HCT116 (cell line): Measurements from ENCODE around the gene FERD3L. TPM values are rescaled to one million over a fixed set of nuclear protein-coding genes. Genes with fewer than 3 reads are reported as not detected.

Experiments used
- ATAC-seq: fragments of 200-7000 bp; cut with Tn5 transposase; 2 replicates; pipeline ENCODE4 v1.9.1; 2020; ENCODE audit warnings: mild to moderate bottlenecking, moderate library complexity
- BruUV-seq: library from RNA; stranded (reverse); fragments of 400-500 nt; replicated peaks from 2 replicates; lab custom pipeline; 2021; lab: Mats Ljungman, UMichigan
- CTCF ChIA-PET: fragments of 300-600 bp; sonication (Branson Sonifier 250); formaldehyde crosslinking; loops from one replicate; lab custom pipeline; 2021; ENCODE audit warnings: antibody characterized with exemption; lab: Charles Lee
- POLR2A ChIA-PET: fragments of 300-600, 350-600 bp; sonication (Branson Sonifier 250); formaldehyde crosslinking; loops from one replicate; lab custom pipeline; 2021; ENCODE audit warnings: antibody characterized with exemption; lab: Charles Lee
- RAD21 ChIA-PET, 2 experiments: fragments of 300-600 bp; sonication (Branson Sonifier 250); formaldehyde crosslinking; loops; one replicate each; lab custom pipeline; 2023; ENCODE audit warnings: low total read pairs in 2 of 2; ENCODE audit not compliant: uncharacterized antibody in 2 of 2, unreplicated experiment in 2 of 2, low non-redundant PET in 1 of 2; lab: Charles Lee
- DNase-seq: peaks from one replicate; pipeline ENCODE4 v3.0.0-alpha.2; 2010; ENCODE audit warnings: low read depth, low spot score
- H2AFZ ChIP-seq: fragments of 200-600 bp; shearing (Covaris generic), sonication (generic); 2 replicates; pipeline ENCODE4 v1.6.1; 2017; ENCODE audit warnings: low read depth, mixed run types, mixed read lengths, antibody characterized with exemption, low read length; ENCODE audit not compliant: poor library complexity, severe bottlenecking
- H3K27ac ChIP-seq: 2 replicates; pipeline ENCODE4 v1.5.1; 2012; ENCODE audit warnings: low read depth, low read length
- H3K27me3 ChIP-seq: fragments of 200-600 bp; sonication (generic); 2 replicates; pipeline ENCODE4 v1.6.1; 2016; ENCODE audit warnings: mixed run types, low read length, mixed read lengths; ENCODE audit not compliant: insufficient read depth
- H3K36me3 ChIP-seq, 2 experiments: fragments of 200-500 bp in 1 of 2; fragments of 200-600 bp in 1 of 2; sonication (Bioruptor generic) in 1 of 2; sonication (generic) in 1 of 2; 2 replicates each; pipeline versions ENCODE4 v1.5.1 to v1.6.1; 2014 to 2016; ENCODE audit warnings: low read length in 2 of 2, inconsistent platforms in 1 of 2, mixed read lengths in 1 of 2, mixed run types in 1 of 2; ENCODE audit not compliant: insufficient read depth in 2 of 2, control insufficient read depth in 1 of 2
- H3K4me1 ChIP-seq, 2 experiments: fragments of 200-600 bp in 1 of 2; sonication (generic) in 1 of 2; 2 replicates each; pipeline versions ENCODE4 v1.5.1 to v1.6.1; 2012 to 2017; ENCODE audit warnings: low read length in 2 of 2, inconsistent platforms in 1 of 2, mild to moderate bottlenecking in 1 of 2, mixed read lengths in 1 of 2, mixed run types in 1 of 2, moderate library complexity in 1 of 2; ENCODE audit not compliant: insufficient read depth in 2 of 2, control insufficient read depth in 1 of 2
- H3K4me2 ChIP-seq: fragments of 200-600 bp; sonication (generic); 2 replicates; pipeline ENCODE4 v1.6.1; 2017; ENCODE audit warnings: mixed run types, low read length, mixed read lengths
- H3K4me3 ChIP-seq, 2 experiments: fragments of 200-600 bp in 1 of 2; sonication (generic) in 1 of 2; replicated peaks in 1 of 2; 2 replicates each; pipeline ENCODE4 v1.5.1; 2011 to 2016; ENCODE audit warnings: low read length in 2 of 2, control low read depth in 1 of 2, low read depth in 1 of 2, mild to moderate bottlenecking in 1 of 2, mixed read lengths in 1 of 2, mixed run types in 1 of 2
- H3K79me2 ChIP-seq: fragments of 200-600 bp; sonication (generic); 2 replicates; pipeline ENCODE4 v1.6.1; 2017; ENCODE audit warnings: mild to moderate bottlenecking, mixed run types, low read length, moderate library complexity, mixed read lengths; ENCODE audit not compliant: insufficient read depth
- H3K9ac ChIP-seq: fragments of 200-600 bp; sonication (generic); 2 replicates; pipeline ENCODE4 v1.6.1; 2016; ENCODE audit warnings: low read length, mixed read lengths
- H3K9me2 ChIP-seq: fragments of 200-600 bp; sonication (generic), shearing (Covaris generic); 2 replicates; pipeline ENCODE4 v1.6.1; 2017; ENCODE audit warnings: mixed run types, mild to moderate bottlenecking, moderate library complexity; ENCODE audit not compliant: insufficient read depth
- H3K9me3 ChIP-seq, 2 experiments: fragments of 200-500 bp in 1 of 2; fragments of 200-600 bp in 1 of 2; sonication (Bioruptor generic) in 1 of 2; sonication (generic) in 1 of 2; 2 replicates each; pipeline ENCODE4 v1.6.1; 2014 to 2017; ENCODE audit warnings: low read length in 2 of 2, mixed read lengths in 2 of 2, inconsistent platforms in 1 of 2, low read depth in 1 of 2, mild to moderate bottlenecking in 1 of 2, mixed run types in 1 of 2, moderate library complexity in 1 of 2; ENCODE audit not compliant: control insufficient read depth in 1 of 2, insufficient read depth in 1 of 2
- H4K20me1 ChIP-seq: fragments of 200-600 bp; sonication (generic), shearing (Covaris generic); 2 replicates; pipeline ENCODE4 v1.6.1; 2017; ENCODE audit warnings: mixed run types, mild to moderate bottlenecking, moderate library complexity; ENCODE audit not compliant: insufficient read depth
- CBX3 ChIP-seq: IDR thresholded peaks from 2 replicates; pipeline ENCODE4 v1.6.1; 2012; ENCODE audit warnings: low read depth
- CEBPB ChIP-seq: IDR thresholded peaks from 2 replicates; pipeline ENCODE4 v1.6.1; 2012; ENCODE audit warnings: low read depth
- EZH2 ChIP-seq: fragments of 200-600 bp; sonication (generic); IDR thresholded peaks from 2 replicates; pipeline ENCODE4 v1.6.1; 2017; ENCODE audit warnings: antibody characterized with exemption, mixed run types
- EZH2phosphoT487 ChIP-seq: fragments of 200-600 bp; IDR thresholded peaks from 2 replicates; pipeline ENCODE4 v1.6.1; 2018; ENCODE audit warnings: antibody characterized with exemption, borderline replicate concordance
- FOSL1 ChIP-seq: IDR thresholded peaks from 2 replicates; pipeline ENCODE4 v1.6.1; 2012; ENCODE audit warnings: low read depth
- POLR2A ChIP-seq: IDR thresholded peaks from 2 replicates; pipeline ENCODE4 v1.7.0; 2011; ENCODE audit warnings: borderline replicate concordance; ENCODE audit not compliant: insufficient read depth, insufficient read length; ENCODE audit errors: extremely low read depth
- POLR2AphosphoS5 ChIP-seq: IDR thresholded peaks from 2 replicates; pipeline ENCODE4 v1.6.1; 2011; ENCODE audit warnings: mild to moderate bottlenecking, low read depth, low read length, moderate library complexity
- SP1 ChIP-seq: IDR thresholded peaks from 2 replicates; pipeline ENCODE4 v1.6.1; 2012; ENCODE audit warnings: low read depth
- SRF ChIP-seq: IDR thresholded peaks from 2 replicates; pipeline ENCODE4 v1.6.1; 2012; ENCODE audit warnings: low read depth
- TCF7L2 ChIP-seq: IDR thresholded peaks from 2 replicates; pipeline ENCODE4 v1.7.0; 2011; ENCODE audit warnings: borderline replicate concordance, inconsistent platforms; ENCODE audit not compliant: insufficient read depth, insufficient read length; ENCODE audit errors: extremely low read depth
- YY1 ChIP-seq: IDR thresholded peaks from 2 replicates; pipeline ENCODE4 v1.6.1; 2011; ENCODE audit warnings: low read length, low read depth, moderate library complexity, mild to moderate bottlenecking; ENCODE audit not compliant: insufficient replicate concordance; ENCODE audit errors: extremely low read depth
- ZFX ChIP-seq: fragments of 450-650 bp; IDR thresholded peaks from 2 replicates; pipeline ENCODE4 v1.6.1; 2017
- ZNF274 ChIP-seq: fragments of 200-500 bp; sonication (Bioruptor generic); IDR thresholded peaks from 2 replicates; pipeline ENCODE4 v1.6.1; 2014; ENCODE audit warnings: mild to moderate bottlenecking, low read depth, low read length, inconsistent platforms
- intact Hi-C: fragments of 100-400 bp; cut with micrococcal nuclease; formaldehyde crosslinking; loops from 2 replicates; pipeline ENCODE4 v1.10.0; 2022
- total RNA-seq: library from RNA; stranded (reverse); gene quantifications from one replicate; pipeline ENCODE4 v1.2.1, GENCODE V29; 2021; ENCODE audit not compliant: unreplicated experiment
- TF ChIP-seq, protein P1 (sequence below): IDR thresholded peaks from 2 replicates; pipeline ENCODE4 v1.6.1; 2012
- TF ChIP-seq, protein P2 (sequence below): IDR thresholded peaks from 2 replicates; pipeline ENCODE4 v1.6.1; 2011; ENCODE audit warnings: mild to moderate bottlenecking, low read length, moderate library complexity; ENCODE audit not compliant: insufficient replicate concordance; ENCODE audit errors: extremely low read depth
- TF ChIP-seq, protein P3 (sequence below), 3 experiments: fragments of 200-600 bp in 1 of 3; sonication (generic) in 1 of 3; IDR thresholded peaks in 2 of 3; conservative IDR thresholded peaks in 1 of 3; 2 replicates each; pipeline ENCODE4 v1.5.1; 2012 to 2017; ENCODE audit warnings: low read depth in 2 of 3, low read length in 2 of 3, antibody characterized with exemption in 1 of 3, borderline replicate concordance in 1 of 3, control low read depth in 1 of 3, mild to moderate bottlenecking in 1 of 3, mixed read lengths in 1 of 3, mixed run types in 1 of 3, moderate library complexity in 1 of 3; ENCODE audit not compliant: insufficient read depth in 1 of 3
- TF ChIP-seq, protein P4 (sequence below): IDR thresholded peaks from 2 replicates; pipeline ENCODE4 v1.6.1; 2012; ENCODE audit warnings: low read depth

Gene FERD3L
- total RNA-seq, 1 experiment from 2014 or later: not detected

DNA sequence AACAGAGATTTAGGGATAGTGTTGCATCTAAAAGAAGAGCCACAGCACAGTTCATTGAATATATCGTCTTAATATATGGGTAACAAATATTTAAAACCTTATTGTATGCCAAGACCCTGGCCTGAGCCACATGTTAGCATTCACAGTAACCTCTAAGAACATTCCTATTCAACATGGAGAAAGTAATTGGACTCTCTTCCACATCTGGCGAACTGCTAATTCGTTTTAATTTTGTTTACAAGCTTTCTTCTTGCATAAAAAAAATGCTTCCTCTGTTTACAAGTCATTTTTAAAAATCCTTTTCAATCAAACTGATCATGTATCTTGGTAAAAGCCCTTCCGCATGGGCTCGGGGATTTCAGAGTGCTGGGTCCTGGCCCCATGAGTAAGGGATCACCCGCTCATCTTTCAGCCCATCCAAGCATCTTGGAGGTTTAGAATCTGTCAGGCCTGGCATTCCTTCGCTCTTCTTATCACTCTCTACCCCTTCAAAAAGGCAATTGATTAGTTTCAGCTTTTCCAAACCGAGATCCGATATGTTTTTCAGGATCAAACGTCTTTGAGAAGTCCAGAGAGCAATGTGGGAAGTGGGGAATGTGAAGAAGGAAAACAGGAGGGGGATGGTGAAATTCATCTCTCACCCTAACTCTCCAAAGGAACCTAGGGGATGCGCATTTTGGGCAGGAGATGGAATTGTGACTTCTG lies 35.0 kb downstream of the FERD3L start:
- H3K9me2 ChIP-seq: no peaks in the 10 kb centered on the region
- no peak for TF ChIP-seq CEBPB
- no peak for TF ChIP-seq FOSL1
- TF ChIP-seq CBX3: no peak
- no peak for TF ChIP-seq ZFX
- no peak for TF ChIP-seq POLR2AphosphoS5
- TF ChIP-seq, protein P1, sequence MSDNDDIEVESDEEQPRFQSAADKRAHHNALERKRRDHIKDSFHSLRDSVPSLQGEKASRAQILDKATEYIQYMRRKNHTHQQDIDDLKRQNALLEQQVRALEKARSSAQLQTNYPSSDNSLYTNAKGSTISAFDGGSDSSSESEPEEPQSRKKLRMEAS: no peak
- TF ChIP-seq SP1: no peak
- no peak for TF ChIP-seq EZH2
- no peak for TF ChIP-seq ZNF274
- TF ChIP-seq TCF7L2: no peak
- TF ChIP-seq, protein P2, sequence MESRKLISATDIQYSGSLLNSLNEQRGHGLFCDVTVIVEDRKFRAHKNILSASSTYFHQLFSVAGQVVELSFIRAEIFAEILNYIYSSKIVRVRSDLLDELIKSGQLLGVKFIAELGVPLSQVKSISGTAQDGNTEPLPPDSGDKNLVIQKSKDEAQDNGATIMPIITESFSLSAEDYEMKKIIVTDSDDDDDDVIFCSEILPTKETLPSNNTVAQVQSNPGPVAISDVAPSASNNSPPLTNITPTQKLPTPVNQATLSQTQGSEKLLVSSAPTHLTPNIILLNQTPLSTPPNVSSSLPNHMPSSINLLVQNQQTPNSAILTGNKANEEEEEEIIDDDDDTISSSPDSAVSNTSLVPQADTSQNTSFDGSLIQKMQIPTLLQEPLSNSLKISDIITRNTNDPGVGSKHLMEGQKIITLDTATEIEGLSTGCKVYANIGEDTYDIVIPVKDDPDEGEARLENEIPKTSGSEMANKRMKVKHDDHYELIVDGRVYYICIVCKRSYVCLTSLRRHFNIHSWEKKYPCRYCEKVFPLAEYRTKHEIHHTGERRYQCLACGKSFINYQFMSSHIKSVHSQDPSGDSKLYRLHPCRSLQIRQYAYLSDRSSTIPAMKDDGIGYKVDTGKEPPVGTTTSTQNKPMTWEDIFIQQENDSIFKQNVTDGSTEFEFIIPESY: no peak
- TF ChIP-seq, protein P3, sequence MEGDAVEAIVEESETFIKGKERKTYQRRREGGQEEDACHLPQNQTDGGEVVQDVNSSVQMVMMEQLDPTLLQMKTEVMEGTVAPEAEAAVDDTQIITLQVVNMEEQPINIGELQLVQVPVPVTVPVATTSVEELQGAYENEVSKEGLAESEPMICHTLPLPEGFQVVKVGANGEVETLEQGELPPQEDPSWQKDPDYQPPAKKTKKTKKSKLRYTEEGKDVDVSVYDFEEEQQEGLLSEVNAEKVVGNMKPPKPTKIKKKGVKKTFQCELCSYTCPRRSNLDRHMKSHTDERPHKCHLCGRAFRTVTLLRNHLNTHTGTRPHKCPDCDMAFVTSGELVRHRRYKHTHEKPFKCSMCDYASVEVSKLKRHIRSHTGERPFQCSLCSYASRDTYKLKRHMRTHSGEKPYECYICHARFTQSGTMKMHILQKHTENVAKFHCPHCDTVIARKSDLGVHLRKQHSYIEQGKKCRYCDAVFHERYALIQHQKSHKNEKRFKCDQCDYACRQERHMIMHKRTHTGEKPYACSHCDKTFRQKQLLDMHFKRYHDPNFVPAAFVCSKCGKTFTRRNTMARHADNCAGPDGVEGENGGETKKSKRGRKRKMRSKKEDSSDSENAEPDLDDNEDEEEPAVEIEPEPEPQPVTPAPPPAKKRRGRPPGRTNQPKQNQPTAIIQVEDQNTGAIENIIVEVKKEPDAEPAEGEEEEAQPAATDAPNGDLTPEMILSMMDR (IDR thresholded peaks at IDR 0.05 in 2 of 3, conservative IDR thresholded peaks at IDR 0.05 in 1 of 3; ENCODE audit: borderline replicate concordance in 1 of 3, insufficient read depth in 1 of 3, low read depth in 2 of 3, low read length in 2 of 3): no peak
- TF ChIP-seq, protein P4, sequence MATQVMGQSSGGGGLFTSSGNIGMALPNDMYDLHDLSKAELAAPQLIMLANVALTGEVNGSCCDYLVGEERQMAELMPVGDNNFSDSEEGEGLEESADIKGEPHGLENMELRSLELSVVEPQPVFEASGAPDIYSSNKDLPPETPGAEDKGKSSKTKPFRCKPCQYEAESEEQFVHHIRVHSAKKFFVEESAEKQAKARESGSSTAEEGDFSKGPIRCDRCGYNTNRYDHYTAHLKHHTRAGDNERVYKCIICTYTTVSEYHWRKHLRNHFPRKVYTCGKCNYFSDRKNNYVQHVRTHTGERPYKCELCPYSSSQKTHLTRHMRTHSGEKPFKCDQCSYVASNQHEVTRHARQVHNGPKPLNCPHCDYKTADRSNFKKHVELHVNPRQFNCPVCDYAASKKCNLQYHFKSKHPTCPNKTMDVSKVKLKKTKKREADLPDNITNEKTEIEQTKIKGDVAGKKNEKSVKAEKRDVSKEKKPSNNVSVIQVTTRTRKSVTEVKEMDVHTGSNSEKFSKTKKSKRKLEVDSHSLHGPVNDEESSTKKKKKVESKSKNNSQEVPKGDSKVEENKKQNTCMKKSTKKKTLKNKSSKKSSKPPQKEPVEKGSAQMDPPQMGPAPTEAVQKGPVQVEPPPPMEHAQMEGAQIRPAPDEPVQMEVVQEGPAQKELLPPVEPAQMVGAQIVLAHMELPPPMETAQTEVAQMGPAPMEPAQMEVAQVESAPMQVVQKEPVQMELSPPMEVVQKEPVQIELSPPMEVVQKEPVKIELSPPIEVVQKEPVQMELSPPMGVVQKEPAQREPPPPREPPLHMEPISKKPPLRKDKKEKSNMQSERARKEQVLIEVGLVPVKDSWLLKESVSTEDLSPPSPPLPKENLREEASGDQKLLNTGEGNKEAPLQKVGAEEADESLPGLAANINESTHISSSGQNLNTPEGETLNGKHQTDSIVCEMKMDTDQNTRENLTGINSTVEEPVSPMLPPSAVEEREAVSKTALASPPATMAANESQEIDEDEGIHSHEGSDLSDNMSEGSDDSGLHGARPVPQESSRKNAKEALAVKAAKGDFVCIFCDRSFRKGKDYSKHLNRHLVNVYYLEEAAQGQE: no peak
- TF ChIP-seq YY1: no peak
- TF ChIP-seq EZH2phosphoT487: no peak
- TF ChIP-seq SRF: no peak
- no peak for TF ChIP-seq POLR2A
- TF ChIP-seq, all 23 proteins: peak for 0
- intact Hi-C loops: no loop called here
- POLR2A ChIA-PET: no interaction called here
- H3K9me3 ChIP-seq: no peaks in the 10 kb centered on the region
- no peak for DNase-seq
- no peaks in the 10 kb centered on the region for H3K79me2 ChIP-seq
- no TSS peak for BruUV-seq
- RAD21 ChIA-PET: no interaction called here
- H3K9ac ChIP-seq: no peak overlapping the region
- ATAC-seq: no peak
- no peaks in the 10 kb centered on the region for H3K36me3 ChIP-seq
- no peak overlapping the region for H3K27ac ChIP-seq
- H4K20me1 ChIP-seq: no peaks in the 10 kb centered on the region
- no peaks in the 10 kb centered on the region for H3K4me1 ChIP-seq
- H3K4me3 ChIP-seq: no peak overlapping the region
- CTCF ChIA-PET: no interaction called here
- no peak overlapping the region for H2AFZ ChIP-seq
- H3K27me3 ChIP-seq: no peaks in the 10 kb centered on the region
- H3K4me2 ChIP-seq: no peak overlapping the region
